NB4 (cell line): ENCODE measurements around the gene IRX4.

Source experiments
- DNase-seq: peaks from one replicate; pipeline ENCODE4 v3.0.0; 2010; ENCODE audit warnings: low read depth
- H3K4me3 ChIP-seq: one replicate; pipeline ENCODE4 v1.5.1; 2011; ENCODE audit warnings: mild to moderate bottlenecking, low read depth, low read length, moderate library complexity
- CTCF ChIP-seq: IDR thresholded peaks from one replicate; pipeline ENCODE4 v1.5.1; 2012; ENCODE audit warnings: low read depth, low read length
- MAX ChIP-seq: IDR thresholded peaks from 2 replicates; pipeline ENCODE4 v1.6.1; 2011; ENCODE audit warnings: low read depth, low read length
- MYC ChIP-seq: IDR thresholded peaks from 2 replicates; pipeline ENCODE4 v1.6.1; 2011; ENCODE audit warnings: low read depth, low read length
- POLR2A ChIP-seq: IDR thresholded peaks from 2 replicates; pipeline ENCODE4 v1.6.1; 2011; ENCODE audit warnings: mild to moderate bottlenecking; ENCODE audit not compliant: insufficient read length; ENCODE audit errors: extremely low read depth

IRX4 gene

GRCh38 chr5:1842004-1842819 is 40.5 kb downstream of the IRX4 start:
- no peak for DNase-seq

GRCh38 chr5:1840741-1841521 is 41.8 kb downstream of the IRX4 start:
- no peak overlapping the region for H3K4me3 ChIP-seq
- no peak for TF ChIP-seq POLR2A
- no peak for TF ChIP-seq CTCF
- no peak for TF ChIP-seq MYC
- no peak for TF ChIP-seq MAX
- no peak for DNase-seq

More at GRCh38 chr5:1842004-1842819, 40.5 kb downstream of the IRX4 start:
- H3K4me3 ChIP-seq: no peak overlapping the region
- TF ChIP-seq MAX (no peak), MYC (no peak), CTCF (no peak), POLR2A (no peak)

GRCh38 chr5:1840071-1840547 is 42.6 kb downstream of the IRX4 start:
- no peak overlapping the region for H3K4me3 ChIP-seq
- DNase-seq: no peak
- TF ChIP-seq CTCF (no peak), MYC (no peak), POLR2A (no peak), MAX (no peak)

GRCh38 chr5:1838013-1838412 is 44.7 kb downstream of the IRX4 start:
- no peak overlapping the region for H3K4me3 ChIP-seq
- no peak for TF ChIP-seq MYC
- no peak for TF ChIP-seq MAX
- TF ChIP-seq POLR2A: no peak
- no peak for TF ChIP-seq CTCF
- no peak for DNase-seq

- H3K4me3 ChIP-seq: no peak overlapping the region
- no peak for DNase-seq
- no peak for TF ChIP-seq CTCF
- TF ChIP-seq MAX: no peak
- TF ChIP-seq MYC: no peak
- no peak for TF ChIP-seq POLR2A
These were observed 45.5 kb downstream of the IRX4 start for GRCh38 chr5:1836891-1837880.
